NCI-H2107 treated with DMSO at 0.1 percent for 48 hours (cell line): ENCODE data around the gene KRTAP2-2.
"Not testable (repeated sequence)": the region's sequence is repeated elsewhere in the genome, so short reads cannot be mapped to it uniquely, and the experiment has no call there.

Source experiments
- DNase-seq: peaks from one replicate; lab custom pipeline; 2025; ENCODE audit not compliant: unreplicated experiment; lab: John Stamatoyannopoulos, UW

Gene KRTAP2-2

GRCh38 chr17:41055130-41055529 lies at the start of gene KRTAP2-2:
KRTAP2-2 (minus strand) TSS chr17:41055230; CDS start chr17:41055211, 19 bp downstream.
- not testable (repeated sequence) for DNase-seq

- DNase-seq: not testable (repeated sequence)
These were observed 49.5 kb upstream of the KRTAP2-2 start for GRCh38 chr17:41104386-41105038.

GRCh38 chr17:41103896-41104295 lies 48.9 kb upstream of the KRTAP2-2 start:
- DNase-seq: no peak

- DNase-seq: no peak
These were observed 46.7 kb upstream of the KRTAP2-2 start, which contains the start of gene KRTAP4-16 for GRCh38 chr17:41101586-41102259. KRTAP4-16 (minus strand) TSS chr17:41102209; CDS start chr17:41102209, 0 bp downstream.

- not testable (repeated sequence) for DNase-seq
These were observed 44.9 kb upstream of the KRTAP2-2 start for GRCh38 chr17:41099682-41100480.

- DNase-seq: no peak
These were observed 43.5 kb upstream of the KRTAP2-2 start for GRCh38 chr17:41098481-41098880.

- DNase-seq: no peak
These were observed 43.0 kb upstream of the KRTAP2-2 start, which contains the start of gene KRTAP4-8 for GRCh38 chr17:41098042-41098441. KRTAP4-8 (minus strand) TSS chr17:41098142; CDS start chr17:41098084, 58 bp downstream.

- no peak for DNase-seq
These were observed 41.0 kb upstream of the KRTAP2-2 start for GRCh38 chr17:41096055-41096454.

- not testable (repeated sequence) for DNase-seq
These were observed 33.8 kb upstream of the KRTAP2-2 start for GRCh38 chr17:41088760-41089352.

- DNase-seq: not testable (repeated sequence)
These were observed 29.2 kb upstream of the KRTAP2-2 start, which contains the start of gene KRTAP4-7 for GRCh38 chr17:41084100-41084856. KRTAP4-7 (plus strand) TSS chr17:41084150; CDS start chr17:41084207, 57 bp downstream.

- not testable (repeated sequence) for DNase-seq
These were observed 28.4 kb upstream of the KRTAP2-2 start for GRCh38 chr17:41083427-41083826.

- no peak for DNase-seq
These were observed 27.6 kb upstream of the KRTAP2-2 start for GRCh38 chr17:41082626-41083025.

GRCh38 chr17:41076788-41077187 lies 21.8 kb upstream of the KRTAP2-2 start:
- no peak for DNase-seq

GRCh38 chr17:41073676-41074075 lies 18.6 kb upstream of the KRTAP2-2 start:
- no peak for DNase-seq

GRCh38 chr17:41071606-41072360 lies 16.8 kb upstream of the KRTAP2-2 start:
- no peak for DNase-seq

- no peak for DNase-seq
These were observed 14.0 kb upstream of the KRTAP2-2 start for GRCh38 chr17:41069031-41069430.

- DNase-seq: no peak
These were observed 12.3 kb upstream of the KRTAP2-2 start for GRCh38 chr17:41067281-41067680.

- DNase-seq: no peak
These were observed 11.0 kb upstream of the KRTAP2-2 start, which contains the start of gene KRTAP2-4 for GRCh38 chr17:41065829-41066624. KRTAP2-4 (minus strand) TSS chr17:41065879; CDS start chr17:41065845, 34 bp downstream.
